ENCODE measurements around the gene KLHDC8A.

- no peak for TF ChIP-seq SP2 (tag by site-specific recombination; IDR thresholded peaks at IDR 0.05)
- TF ChIP-seq ZNF433 (tag by site-specific recombination; IDR thresholded peaks at IDR 0.05; ENCODE audit: low read depth): no peak
- no peak for TF ChIP-seq CTCF (tag by site-specific recombination; IDR thresholded peaks at IDR 0.05)
- TF ChIP-seq ZNF354C (tag by site-specific recombination; IDR thresholded peaks at IDR 0.05; ENCODE audit: borderline replicate concordance, low read depth): no peak
- no peak for TF ChIP-seq ZNF266 (tag by site-specific recombination; IDR thresholded peaks at IDR 0.05; ENCODE audit: low read depth)
- TF ChIP-seq ZSCAN18 (tag by site-specific recombination; IDR thresholded peaks at IDR 0.05): no peak
Observed at GRCh38 chr1:205304695-205305070, 52.0 kb downstream of the KLHDC8A start.

Measured in HEK293 (cell line).